Peyer's patch (tissue), 4 donors: Measurements from ENCODE around the gene TMEM271.

Experiments used
- POLR2A ChIP-seq, 2 donors: fragments of 450-650 bp; IDR thresholded peaks; one replicate each; pipeline ENCODE4 v1.5.1; 2017; ENCODE audit warnings: antibody characterized with exemption in 2 of 2, mild to moderate bottlenecking in 2 of 2, moderate library complexity in 2 of 2
- TF ChIP-seq, protein P1 (sequence below), 6 experiments: fragments of 450-650 bp in 4 of 6; fragments of 200-600 bp in 2 of 6; sonication (generic) in 1 of 6; IDR thresholded peaks; one replicate each; pipeline ENCODE4 v1.5.1; 2017 to 2019; ENCODE audit warnings: antibody characterized with exemption in 6 of 6, mild to moderate bottlenecking in 3 of 6, moderate library complexity in 1 of 6

DNA sequence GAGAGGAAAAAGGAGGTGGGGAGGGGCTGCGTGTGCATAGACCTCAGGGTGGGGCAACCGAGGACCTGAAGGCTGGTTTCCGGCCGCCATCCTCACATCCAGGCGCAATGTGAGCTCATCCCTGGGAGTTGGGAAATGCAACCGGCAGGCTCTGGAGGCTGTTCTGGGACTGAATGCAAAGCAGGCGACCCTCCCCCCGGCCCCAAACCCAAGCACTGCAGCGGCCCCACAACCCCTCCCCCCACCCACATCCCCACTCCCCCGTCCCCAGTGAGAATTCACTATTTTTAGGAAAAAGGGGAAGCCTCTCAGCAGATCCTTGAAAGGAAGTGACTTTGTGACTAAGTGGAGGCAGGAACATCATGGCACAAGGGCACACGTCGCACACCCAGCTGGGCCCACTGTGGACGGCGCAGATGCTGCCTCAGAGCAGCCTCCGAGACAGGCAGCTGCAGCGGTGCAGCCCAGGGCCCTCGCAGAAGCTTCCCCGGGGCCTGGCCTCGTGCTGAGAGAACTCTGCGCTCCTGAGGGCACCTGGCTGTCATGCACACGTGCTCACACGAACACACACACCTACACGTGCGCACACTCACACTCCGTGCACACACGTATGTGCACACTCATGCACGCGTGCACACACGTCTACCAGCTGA lies 47.9 kb upstream of the TMEM271 start:
- TF ChIP-seq, protein P1, sequence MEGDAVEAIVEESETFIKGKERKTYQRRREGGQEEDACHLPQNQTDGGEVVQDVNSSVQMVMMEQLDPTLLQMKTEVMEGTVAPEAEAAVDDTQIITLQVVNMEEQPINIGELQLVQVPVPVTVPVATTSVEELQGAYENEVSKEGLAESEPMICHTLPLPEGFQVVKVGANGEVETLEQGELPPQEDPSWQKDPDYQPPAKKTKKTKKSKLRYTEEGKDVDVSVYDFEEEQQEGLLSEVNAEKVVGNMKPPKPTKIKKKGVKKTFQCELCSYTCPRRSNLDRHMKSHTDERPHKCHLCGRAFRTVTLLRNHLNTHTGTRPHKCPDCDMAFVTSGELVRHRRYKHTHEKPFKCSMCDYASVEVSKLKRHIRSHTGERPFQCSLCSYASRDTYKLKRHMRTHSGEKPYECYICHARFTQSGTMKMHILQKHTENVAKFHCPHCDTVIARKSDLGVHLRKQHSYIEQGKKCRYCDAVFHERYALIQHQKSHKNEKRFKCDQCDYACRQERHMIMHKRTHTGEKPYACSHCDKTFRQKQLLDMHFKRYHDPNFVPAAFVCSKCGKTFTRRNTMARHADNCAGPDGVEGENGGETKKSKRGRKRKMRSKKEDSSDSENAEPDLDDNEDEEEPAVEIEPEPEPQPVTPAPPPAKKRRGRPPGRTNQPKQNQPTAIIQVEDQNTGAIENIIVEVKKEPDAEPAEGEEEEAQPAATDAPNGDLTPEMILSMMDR (IDR thresholded peaks at IDR 0.05), result no peak
- no peak for TF ChIP-seq POLR2A (IDR thresholded peaks at IDR 0.05)
